ENCODE data around the gene TNK2.

GRCh38 chr3:195903950-195904290 lies 4.4 kb downstream of the TNK2 start:
- TF ChIP-seq POLR2A (IDR thresholded peaks at IDR 0.05), result no peak
- TF ChIP-seq, protein P1, sequence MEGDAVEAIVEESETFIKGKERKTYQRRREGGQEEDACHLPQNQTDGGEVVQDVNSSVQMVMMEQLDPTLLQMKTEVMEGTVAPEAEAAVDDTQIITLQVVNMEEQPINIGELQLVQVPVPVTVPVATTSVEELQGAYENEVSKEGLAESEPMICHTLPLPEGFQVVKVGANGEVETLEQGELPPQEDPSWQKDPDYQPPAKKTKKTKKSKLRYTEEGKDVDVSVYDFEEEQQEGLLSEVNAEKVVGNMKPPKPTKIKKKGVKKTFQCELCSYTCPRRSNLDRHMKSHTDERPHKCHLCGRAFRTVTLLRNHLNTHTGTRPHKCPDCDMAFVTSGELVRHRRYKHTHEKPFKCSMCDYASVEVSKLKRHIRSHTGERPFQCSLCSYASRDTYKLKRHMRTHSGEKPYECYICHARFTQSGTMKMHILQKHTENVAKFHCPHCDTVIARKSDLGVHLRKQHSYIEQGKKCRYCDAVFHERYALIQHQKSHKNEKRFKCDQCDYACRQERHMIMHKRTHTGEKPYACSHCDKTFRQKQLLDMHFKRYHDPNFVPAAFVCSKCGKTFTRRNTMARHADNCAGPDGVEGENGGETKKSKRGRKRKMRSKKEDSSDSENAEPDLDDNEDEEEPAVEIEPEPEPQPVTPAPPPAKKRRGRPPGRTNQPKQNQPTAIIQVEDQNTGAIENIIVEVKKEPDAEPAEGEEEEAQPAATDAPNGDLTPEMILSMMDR (IDR thresholded peaks at IDR 0.05), result no peak

All from esophagus squamous epithelium (tissue), 4 donors.